Stimulated activated naive CD4-positive, alpha-beta T cell (primary cell): Measurements from ENCODE around the gene HTR1E.
"Not testable (repeated sequence)": the region's sequence is repeated elsewhere in the genome, so short reads cannot be mapped to it uniquely, and the experiment has no call there.

Experiments used
- DNase-seq, 6 experiments: peaks; one replicate each; lab custom pipeline; 2025; lab: John Stamatoyannopoulos, UW

Gene HTR1E, protein sequence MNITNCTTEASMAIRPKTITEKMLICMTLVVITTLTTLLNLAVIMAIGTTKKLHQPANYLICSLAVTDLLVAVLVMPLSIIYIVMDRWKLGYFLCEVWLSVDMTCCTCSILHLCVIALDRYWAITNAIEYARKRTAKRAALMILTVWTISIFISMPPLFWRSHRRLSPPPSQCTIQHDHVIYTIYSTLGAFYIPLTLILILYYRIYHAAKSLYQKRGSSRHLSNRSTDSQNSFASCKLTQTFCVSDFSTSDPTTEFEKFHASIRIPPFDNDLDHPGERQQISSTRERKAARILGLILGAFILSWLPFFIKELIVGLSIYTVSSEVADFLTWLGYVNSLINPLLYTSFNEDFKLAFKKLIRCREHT

DNA sequence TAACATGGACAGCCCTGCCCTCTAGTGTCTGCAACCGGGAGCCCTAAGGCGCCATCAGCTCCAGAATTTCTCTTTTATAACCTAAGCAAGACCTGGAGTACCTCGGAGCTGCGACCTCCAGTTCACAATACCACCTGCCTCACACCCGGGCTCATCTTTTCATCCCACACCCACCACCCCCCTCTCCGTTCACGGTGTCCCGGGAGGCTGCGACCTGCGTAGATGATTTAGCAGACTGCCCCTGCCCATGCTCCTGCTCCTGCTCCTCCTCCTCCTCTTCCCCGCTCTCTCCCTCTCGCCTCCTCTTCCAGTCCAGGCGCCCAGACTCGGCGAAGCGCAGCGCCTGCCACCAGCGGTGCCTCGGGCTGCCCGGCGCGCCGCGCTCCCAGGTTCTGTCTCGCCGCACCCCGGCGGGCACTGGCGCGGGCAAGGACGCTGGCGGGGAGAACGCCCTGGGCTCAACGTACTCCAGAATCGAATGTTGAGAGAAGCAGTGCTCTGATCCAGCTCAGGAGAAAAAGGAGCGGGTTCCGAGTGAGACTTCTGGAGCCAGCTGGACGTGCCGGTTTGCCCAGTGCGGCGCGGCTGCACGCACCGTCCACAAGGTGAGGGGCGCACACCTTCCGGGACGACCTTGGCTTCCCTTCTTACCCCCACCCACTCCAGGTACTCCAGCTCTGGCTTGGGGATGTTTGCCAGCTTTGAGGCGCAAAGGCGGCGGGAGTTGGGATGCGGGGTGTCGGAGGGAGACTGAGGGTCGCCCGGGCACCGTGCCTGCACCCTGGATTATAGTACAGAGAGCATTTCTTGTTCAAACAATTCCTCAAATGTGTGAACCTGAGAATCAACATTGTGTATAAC, at the start of gene HTR1E:
Gene HTR1E (plus strand): TSS at position 310 of the 861 bp plus-strand sequence. CDS start 77,807 bp downstream, outside the sequence.
- no peak for DNase-seq

GRCh38 chr6:86888301-86888700, 49.0 kb upstream of the HTR1E start:
- no peak for DNase-seq

DNA sequence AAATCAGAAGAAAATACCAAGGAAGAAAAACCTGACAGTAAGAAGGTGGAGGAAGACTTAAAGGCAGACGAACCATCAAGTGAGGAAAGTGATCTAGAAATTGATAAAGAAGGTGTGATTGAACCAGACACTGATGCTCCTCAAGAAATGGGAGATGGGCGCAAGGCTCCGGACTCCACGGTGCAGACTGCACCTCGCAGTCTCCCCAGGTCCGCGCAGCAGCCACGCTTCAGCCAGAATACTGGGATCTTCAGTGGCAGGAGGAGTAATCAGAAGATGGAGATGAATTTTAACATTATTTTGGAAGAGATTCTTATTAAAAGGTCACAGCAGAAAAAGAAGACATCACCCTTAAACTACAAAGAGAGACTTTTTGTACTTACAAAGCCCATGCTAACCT, 40.1 kb upstream of the HTR1E start:
- not testable (repeated sequence) for DNase-seq

GRCh38 chr6:86913795-86914194, 23.5 kb upstream of the HTR1E start:
- DNase-seq = no peak

- no peak for DNase-seq
Observed at GRCh38 chr6:86916393-86916792, 20.9 kb upstream of the HTR1E start.

DNA sequence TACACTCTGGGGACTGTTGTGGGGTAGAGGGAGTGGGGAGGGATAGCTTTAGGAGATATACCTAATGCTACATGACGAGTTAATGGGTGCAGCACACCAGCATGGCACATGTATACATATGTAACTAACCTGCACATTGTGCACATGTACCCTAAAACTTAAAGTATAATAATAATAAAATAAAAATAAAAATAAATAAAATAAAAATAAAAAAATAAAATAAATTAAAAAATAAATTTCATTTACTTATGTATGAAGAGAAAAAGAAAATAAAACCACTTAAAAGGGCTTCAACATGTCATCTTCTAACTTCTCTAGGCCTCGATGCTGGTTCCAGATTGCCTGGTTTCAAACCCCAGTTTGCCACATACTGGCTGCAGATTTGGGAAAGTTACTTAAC, 10.2 kb upstream of the HTR1E start:
- not testable (repeated sequence) for DNase-seq

- not testable (repeated sequence) for DNase-seq
Observed at GRCh38 chr6:86927859-86928258, 9.5 kb upstream of the HTR1E start.

DNA sequence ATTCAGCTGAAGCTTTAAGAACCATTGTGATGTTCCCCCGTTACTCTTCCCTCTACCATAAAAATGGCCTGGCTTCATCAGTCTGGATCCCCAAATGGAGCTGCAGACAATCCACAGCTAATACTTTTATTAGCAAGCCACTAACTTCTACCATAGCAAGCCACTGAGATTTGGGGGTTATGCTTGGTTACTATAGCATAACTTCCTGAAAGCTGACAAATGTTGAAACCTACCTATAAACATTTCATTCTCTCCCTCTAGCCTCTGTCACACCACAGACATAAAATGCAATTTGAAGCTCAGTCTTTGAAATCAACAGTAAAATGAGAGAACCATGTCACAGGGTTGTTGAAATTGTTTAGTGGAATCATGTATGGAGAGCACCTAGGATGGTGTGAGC, 3.0 kb upstream of the HTR1E start:
- DNase-seq = no peak

GRCh38 chr6:86936834-86937218, 502 bp upstream of the HTR1E start:
- no peak for DNase-seq

GRCh38 chr6:86938814-86939213, 1.5 kb downstream of the HTR1E start:
- no peak for DNase-seq

DNA sequence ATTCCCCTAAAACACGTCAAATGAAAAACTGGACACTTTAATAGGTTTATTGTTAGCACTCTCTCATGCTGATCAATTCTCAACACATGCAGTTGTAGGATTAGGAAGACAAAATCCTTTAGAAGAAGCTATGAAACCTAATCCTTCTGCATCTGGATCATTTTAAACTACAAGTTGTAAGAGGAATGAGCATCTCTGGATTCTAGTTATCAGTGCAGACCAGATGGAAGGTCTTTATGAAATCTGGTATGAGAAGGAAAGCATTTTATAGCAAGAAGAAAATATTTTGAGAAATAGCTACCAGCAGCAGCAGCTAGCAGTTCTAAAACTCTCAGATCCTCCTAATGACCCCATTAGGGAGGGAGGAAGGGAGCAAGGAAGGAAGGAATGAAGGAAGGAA, 4.1 kb downstream of the HTR1E start:
- DNase-seq = no peak

DNA sequence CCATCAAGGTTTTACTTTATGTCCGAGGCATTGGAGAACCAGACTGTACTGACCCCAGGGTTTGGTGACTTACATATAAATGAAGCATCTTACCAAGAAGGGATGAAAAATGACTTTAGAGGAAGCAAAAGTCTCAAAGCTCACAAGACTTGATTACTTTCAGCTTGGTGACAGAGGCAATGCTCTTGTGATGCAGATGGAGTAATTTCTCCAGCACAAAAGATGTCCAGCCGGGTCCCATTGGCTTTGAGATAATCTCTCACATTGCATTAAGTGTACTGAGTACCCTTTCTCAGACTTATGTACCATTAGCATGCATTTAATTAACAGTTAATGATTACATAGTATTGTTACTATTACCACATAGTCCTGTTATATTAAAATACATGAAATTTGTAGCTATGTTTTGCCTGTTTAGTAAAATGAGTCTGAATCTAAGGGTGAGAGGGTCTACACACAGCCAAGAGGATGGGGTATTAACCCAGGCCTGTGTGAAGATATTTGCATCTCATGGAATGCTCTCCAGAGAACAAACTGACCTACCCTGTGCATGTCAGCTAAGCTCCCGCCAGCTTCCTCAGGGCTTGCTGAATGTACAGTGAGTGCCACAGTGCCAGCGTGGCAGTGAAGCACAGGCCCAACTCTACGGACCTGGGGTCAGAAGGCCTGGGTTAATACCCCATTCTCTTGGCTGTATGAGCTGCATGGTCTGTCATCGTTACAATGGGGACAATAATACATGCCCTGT, 5.6 kb downstream of the HTR1E start:
- no peak for DNase-seq

GRCh38 chr6:86943819-86944407, 6.6 kb downstream of the HTR1E start:
- DNase-seq = no peak

GRCh38 chr6:86949771-86950170, 12.4 kb downstream of the HTR1E start:
- DNase-seq = no peak

GRCh38 chr6:86952991-86953390, 15.7 kb downstream of the HTR1E start:
- no peak for DNase-seq

GRCh38 chr6:86959656-86960055, 22.3 kb downstream of the HTR1E start:
- DNase-seq = no peak

- no peak for DNase-seq
Observed at GRCh38 chr6:86961455-86962200, 24.3 kb downstream of the HTR1E start.

DNA sequence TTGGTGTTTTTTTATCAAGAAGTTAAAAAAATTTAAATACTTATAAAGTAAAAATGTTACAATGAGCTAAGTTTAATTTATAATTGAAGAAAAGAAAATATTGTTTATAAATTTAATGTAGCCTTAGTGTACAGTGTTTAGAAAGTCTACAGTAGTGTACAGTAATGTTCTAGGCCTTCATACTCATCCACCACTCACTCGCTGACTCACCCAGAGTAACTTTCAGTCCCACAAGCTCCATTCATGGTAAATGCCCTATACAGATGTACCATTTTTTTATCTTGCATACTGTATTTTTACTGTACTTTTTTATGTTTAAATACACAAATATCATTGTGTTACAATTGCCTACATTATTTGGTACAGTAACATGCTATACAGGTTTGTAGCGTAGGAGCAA, 26.0 kb downstream of the HTR1E start:
- no peak for DNase-seq

- DNase-seq = no peak
Observed at GRCh38 chr6:86964029-86964579, 26.8 kb downstream of the HTR1E start.

- no peak for DNase-seq
Observed at GRCh38 chr6:86966271-86966670, 28.9 kb downstream of the HTR1E start.

GRCh38 chr6:86969573-86969972, 32.2 kb downstream of the HTR1E start:
- no peak for DNase-seq
